Adrenal gland (tissue), 12 donors: ENCODE data around the gene ATF5. TPM values are rescaled to one million over a fixed set of nuclear protein-coding genes. Genes with fewer than 3 reads are reported as not detected.

Source experiments
- DNase-seq, 7 donors: peaks; one replicate each; pipeline ENCODE4 v3.0.0-alpha.2; 2019 to 2020
- H3K27ac ChIP-seq, 5 donors: fragments of 200-600 bp; sonication (generic) in 4 of 5; 1 replicate in 3 of 5; 2 replicates in 2 of 5; pipeline versions ENCODE4 v1.5.1 to v1.8.0; 2016 to 2020; ENCODE audit warnings: mild to moderate bottlenecking in 1 of 5
- H3K27me3 ChIP-seq: fragments of 200-600 bp; 2 replicates; pipeline ENCODE4 v1.8.0; 2021
- H3K36me3 ChIP-seq, 2 donors: fragments of 200-600 bp; replicated peaks in 1 of 2; 1 replicate in 1 of 2; 2 replicates in 1 of 2; pipeline versions ENCODE4 v1.5.1 to v1.8.0; 2018 to 2022
- H3K4me1 ChIP-seq, 2 donors: fragments of 200-600 bp; replicated peaks in 1 of 2; 1 replicate in 1 of 2; 2 replicates in 1 of 2; pipeline versions ENCODE4 v1.5.1 to v1.8.0; 2018 to 2021
- H3K4me3 ChIP-seq, 4 donors: fragments of 200-600 bp; sonication (generic) in 3 of 4; one replicate each; pipeline ENCODE4 v1.5.1; 2016 to 2018
- H3K9me3 ChIP-seq, 3 donors: fragments of 200-600 bp; sonication (generic) in 1 of 3; replicated peaks in 1 of 3; 1 replicate in 2 of 3; 2 replicates in 1 of 3; pipeline versions ENCODE4 v1.5.1 to v1.8.0; 2016 to 2021
- CTCF ChIP-seq, 6 experiments: fragments of 450-650 bp in 4 of 6; fragments of 200-600 bp in 2 of 6; sonication (generic) in 1 of 6; IDR thresholded peaks; 1 replicate in 5 of 6; 2 replicates in 1 of 6; pipeline versions ENCODE4 v1.5.1 to v1.8.0; 2016 to 2021; ENCODE audit warnings: antibody characterized with exemption in 6 of 6, mild to moderate bottlenecking in 2 of 6, moderate library complexity in 1 of 6
- POLR2A ChIP-seq, 2 donors: fragments of 450-650 bp; IDR thresholded peaks; one replicate each; pipeline ENCODE4 v1.6.1; 2017; ENCODE audit warnings: antibody characterized with exemption in 2 of 2, mild to moderate bottlenecking in 2 of 2, moderate library complexity in 1 of 2
- WGBS, 4 donors: extraction: QIAGEN DNeasy Blood & Tissue Kit in 2 of 4; methylation state at CpG; one replicate each; pipeline versions ENCODE4 v1.1.5 to v1.1.7; 2013 to 2017; 5-methylcytosine and 5-hydroxymethylcytosine counted together
- intact Hi-C, 2 donors: fragments of 100-400 bp; cut with DNase I; formaldehyde crosslinking; loops; one replicate each; pipeline versions ENCODE4 v1.14.1 to v1.15.0; 2022 to 2023
- polyA plus RNA-seq, 3 donors: library from polyadenylated mRNA; stranded (reverse); fragments of 200-250 nt in 2 of 3; fragments of 350-450 nt in 1 of 3; fragmentation: Illumina TruSeq in 1 of 3; extraction: RNeasy Lipid Tissue Mini Kit (QIAGEN cat#74804) in 1 of 3; gene quantifications; one replicate each; pipeline ENCODE4 v1.2.3, GENCODE V29; 2013 to 2014
- total RNA-seq, 9 donors: library from RNA; depleted of rRNA in 4 of 9; stranded (reverse); fragments of >200 nt in 4 of 9; fragments of 120-200 nt in 1 of 9; fragmentation: NEBNext Ultra II Directional in 1 of 9; extraction: Animal tissue kit (Norgen Biotek cat#: 25700) in 1 of 9; gene quantifications; one replicate each; pipeline versions ENCODE4 v1.1.0 to v1.2.4, GENCODE V29; 2013 to 2023
- donor health status: healthy with polysubstance abuse.
- donor health status: Bipolar disorder and iron deficiency.
- donor health status: DM: yes; HTN: yes; CAD: no.
- donor health status: DM: no; HTN: no; CAD: no.
- donor health status: DM: no; HTN: no; CAD: no.
- donor health status: DM: yes; HTN: yes; CAD: no.

Gene ATF5
- total and polyA plus RNA-seq, 12 donors = 14.3 to 114 (median 62.2) TPM

- TF ChIP-seq POLR2A (IDR thresholded peaks at IDR 0.05) (peak in 1 of 2 donors; percentile 24), CTCF (IDR thresholded peaks at IDR 0.05) (no peak)
- Histone ChIP-seq H3K9me3 (no peaks in the 10 kb centered on the region), H3K4me1 (peaks cover 44 to 67% of the 10 kb centered on the region in 2 donors), H3K36me3 (peaks cover 0 to 5% of the 10 kb centered on the region in 2 donors), H3K4me3 (peak overlapping the region in 1 of 4 donors; percentile 53), H3K27ac (peak overlapping the region; percentile 27 to 91 (median 85)), H3K27me3 (no peaks in the 10 kb centered on the region)
- intact Hi-C loops = no loop called here
- DNase-seq = peak in 2 of 7 donors; percentile 15 to 32
Observed at GRCh38 chr19:49952479-49952836, 23.5 kb downstream of the ATF5 start.

- peak in 2 of 7 donors; percentile 17 to 18 for DNase-seq
- 21 to 28% (median 26%) methylated on average over 12 to 13 of the region's 13 CpGs for WGBS, 4 donors
- TF ChIP-seq CTCF (IDR thresholded peaks at IDR 0.05) = no peak
- no peak for TF ChIP-seq POLR2A (IDR thresholded peaks at IDR 0.05)
- peaks cover 0 to 5% of the 10 kb centered on the region in 2 donors for H3K36me3 ChIP-seq
- peak overlapping the region; percentile 27 to 91 (median 85) for H3K27ac ChIP-seq
- no peaks in the 10 kb centered on the region for H3K27me3 ChIP-seq
- intact Hi-C loops = no loop called here
- H3K4me1 ChIP-seq = peaks cover 44 to 69% of the 10 kb centered on the region in 2 donors
- no peaks in the 10 kb centered on the region for H3K9me3 ChIP-seq
- H3K4me3 ChIP-seq = peak overlapping the region in 1 of 4 donors; percentile 53
Observed at GRCh38 chr19:49952906-49953305, 23.9 kb downstream of the ATF5 start.

- Histone ChIP-seq H3K4me1 (peaks cover 48 to 72% of the 10 kb centered on the region in 2 donors), H3K36me3 (peaks cover 0 to 5% of the 10 kb centered on the region in 2 donors), H3K27me3 (no peaks in the 10 kb centered on the region), H3K9me3 (no peaks in the 10 kb centered on the region), H3K4me3 (peak overlapping the region in 1 of 4 donors; percentile 53), H3K27ac (peak overlapping the region; percentile 27 to 91 (median 85))
- DNase-seq = peak in 1 of 7 donors; percentile 14
- TF ChIP-seq POLR2A (IDR thresholded peaks at IDR 0.05) (no peak), CTCF (IDR thresholded peaks at IDR 0.05) (no peak)
- intact Hi-C loops = no loop called here
- 27 to 31% (median 28%) methylated on average over 7 of the region's 7 CpGs for WGBS, 4 donors
Observed at GRCh38 chr19:49953416-49953815, 24.4 kb downstream of the ATF5 start.

GRCh38 chr19:49954092-49954829 is 25.3 kb downstream of the ATF5 start:
- peaks cover 50 to 72% of the 10 kb centered on the region in 2 donors for H3K4me1 ChIP-seq
- H3K36me3 ChIP-seq = peaks cover 0 to 5% of the 10 kb centered on the region in 2 donors
- H3K9me3 ChIP-seq = no peaks in the 10 kb centered on the region
- intact Hi-C loops = no loop called here
- H3K4me3 ChIP-seq = peak overlapping the region in 1 of 4 donors; percentile 53
- peak in 4 of 7 donors; percentile 36 to 50 (median 47) for DNase-seq
- TF ChIP-seq CTCF (IDR thresholded peaks at IDR 0.05) = no peak
- no peaks in the 10 kb centered on the region for H3K27me3 ChIP-seq
- WGBS, 4 donors = 8 to 12% (median 9%) methylated on average over 12 of the region's 12 CpGs
- H3K27ac ChIP-seq = peak overlapping the region; percentile 50 to 91 (median 85)
